22Rv1 (cell line): ENCODE data around the gene ITGB1BP2.
"Not testable (repeated sequence)": the region's sequence is repeated elsewhere in the genome, so short reads cannot be mapped to it uniquely, and the experiment has no call there.

ENCODE experiments used
- H3K27ac ChIP-seq: fragments of 450-650 bp; 2 replicates; pipeline ENCODE4 v1.5.1; 2017
- CTCF ChIP-seq: fragments of 450-650 bp; IDR thresholded peaks from 2 replicates; pipeline ENCODE4 v1.5.1; 2017; ENCODE audit warnings: mild to moderate bottlenecking
- ZFX ChIP-seq: fragments of 450-650 bp; IDR thresholded peaks from 2 replicates; pipeline ENCODE4 v1.6.1; 2017; ENCODE audit warnings: antibody characterized with exemption, borderline replicate concordance

The ITGB1BP2 gene

GRCh38 chrX:71301195-71301924 lies at the start of gene ITGB1BP2:
Gene ITGB1BP2 (plus strand): TSS chrX:71301750. CDS start chrX:71301807, 57 bp downstream.
- peak within 1 kb of the TSS; percentile 20 for H3K27ac ChIP-seq
- TF ChIP-seq ZFX (no peak), CTCF (no peak)

GRCh38 chrX:71252221-71252620 lies 49.3 kb upstream of the ITGB1BP2 start:
- H3K27ac ChIP-seq, result no peak overlapping the region
- TF ChIP-seq ZFX (no peak), CTCF (no peak)

GRCh38 chrX:71253253-71254091 lies 48.1 kb upstream of the ITGB1BP2 start:
- peak overlapping the region; percentile 79 for H3K27ac ChIP-seq
- TF ChIP-seq CTCF, result peak; percentile 47
- no peak for TF ChIP-seq ZFX

- TF ChIP-seq CTCF (no peak), ZFX (no peak)
- peak within 1 kb of the TSS; percentile 79 for H3K27ac ChIP-seq
Measured at GRCh38 chrX:71254092-71254963, 47.2 kb upstream of the ITGB1BP2 start, which contains the start of gene ZMYM3. Gene ZMYM3 (minus strand): TSS chrX:71254140. CDS start chrX:71253255, 885 bp downstream.

- H3K27ac ChIP-seq, result no peak overlapping the region; the same call in 1 of the 2 replicates
- no peak for TF ChIP-seq CTCF
- TF ChIP-seq ZFX, result no peak
Measured at GRCh38 chrX:71256051-71256450, 45.5 kb upstream of the ITGB1BP2 start.

- TF ChIP-seq CTCF (no peak), ZFX (no peak)
- H3K27ac ChIP-seq, result no peak overlapping the region
Measured at GRCh38 chrX:71256856-71257255, 44.7 kb upstream of the ITGB1BP2 start.

GRCh38 chrX:71268624-71269023 lies 32.9 kb upstream of the ITGB1BP2 start:
- H3K27ac ChIP-seq, result not testable (repeated sequence)
